ENCODE data around the gene FARP1.
"Not testable (repeated sequence)": the region's sequence is repeated elsewhere in the genome, so short reads cannot be mapped to it uniquely, and the experiment has no call there.

The FARP1 gene

GRCh38 chr13:98409281-98409680, 266.4 kb downstream of the FARP1 start:
- DNase-seq, result no peak

- DNase-seq, result no peak
Measured at GRCh38 chr13:98410612-98411011, 267.7 kb downstream of the FARP1 start.

GRCh38 chr13:98411013-98411412, 268.1 kb downstream of the FARP1 start:
- no peak for DNase-seq

DNA sequence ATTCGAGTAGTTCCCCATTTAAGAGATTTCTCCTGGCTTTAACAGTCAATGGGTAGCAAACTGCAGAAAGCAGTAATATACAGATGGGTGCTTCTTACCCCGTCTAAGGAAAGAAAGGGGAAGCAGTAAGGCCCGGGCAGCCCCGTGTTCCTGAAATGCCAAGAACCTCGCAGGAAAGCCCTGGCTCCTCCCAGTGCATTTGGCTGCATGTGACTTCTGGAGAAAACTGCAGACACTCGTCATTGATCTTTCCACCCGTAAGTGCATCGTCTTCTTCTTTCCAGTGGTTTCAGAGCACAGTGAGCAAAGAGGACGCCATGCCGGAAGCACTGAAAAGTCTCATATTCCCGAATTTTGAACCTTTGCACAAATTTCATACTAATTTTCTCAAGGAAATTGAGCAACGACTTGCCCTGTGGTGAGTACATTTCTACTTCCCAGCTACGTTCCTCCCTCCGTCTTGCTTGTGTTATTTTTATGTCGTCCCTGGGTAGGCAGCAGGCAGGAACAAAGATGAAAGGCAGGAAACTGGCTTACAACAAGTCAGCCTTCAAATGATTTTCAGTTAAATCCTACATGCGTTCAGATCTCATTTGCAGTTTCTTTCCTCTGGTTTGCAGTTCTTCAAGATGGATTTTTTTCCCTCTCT, 268.8 kb downstream of the FARP1 start:
- DNase-seq, result no peak

DNA sequence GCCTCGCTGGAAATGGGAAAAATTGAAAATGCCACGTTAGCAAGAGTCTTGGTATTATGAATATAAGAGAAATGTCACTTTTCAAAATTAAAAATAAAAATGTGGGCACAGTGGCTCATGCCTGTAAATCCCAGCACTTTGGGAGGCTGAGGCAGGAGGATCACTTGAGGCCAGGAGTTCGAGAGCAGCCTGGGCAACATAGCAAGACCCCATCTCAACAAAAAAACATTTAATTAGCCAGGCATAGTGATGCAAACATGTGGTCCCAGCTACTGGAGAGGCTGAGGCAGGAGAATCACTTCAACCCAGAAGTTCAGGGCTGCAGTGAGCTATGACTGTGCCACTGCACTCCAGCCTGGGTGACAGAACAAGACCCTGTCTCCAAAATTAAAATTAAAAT, 270.4 kb downstream of the FARP1 start:
- DNase-seq, result not testable (repeated sequence)

DNA sequence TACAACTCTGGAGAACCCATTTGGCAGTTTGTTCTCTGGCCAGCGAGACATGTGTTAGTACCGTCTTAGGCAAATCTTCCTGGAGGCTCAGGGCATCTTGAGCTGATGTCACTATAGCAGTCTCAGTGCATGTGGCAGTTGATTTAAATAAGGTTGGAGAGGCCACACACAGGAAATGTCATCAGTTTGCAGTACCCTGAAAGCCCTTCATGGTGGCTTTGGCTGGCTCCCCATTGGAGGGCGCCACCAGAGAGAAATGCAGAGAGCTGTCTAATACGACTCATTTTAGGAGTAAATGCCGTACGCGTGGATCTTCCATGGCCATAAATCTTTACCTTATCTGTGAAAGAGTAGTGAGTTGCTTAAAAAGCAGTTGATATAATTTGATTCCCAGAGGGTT, 270.9 kb downstream of the FARP1 start:
- DNase-seq, result peak in 1 of 5 donors; percentile 6

DNA sequence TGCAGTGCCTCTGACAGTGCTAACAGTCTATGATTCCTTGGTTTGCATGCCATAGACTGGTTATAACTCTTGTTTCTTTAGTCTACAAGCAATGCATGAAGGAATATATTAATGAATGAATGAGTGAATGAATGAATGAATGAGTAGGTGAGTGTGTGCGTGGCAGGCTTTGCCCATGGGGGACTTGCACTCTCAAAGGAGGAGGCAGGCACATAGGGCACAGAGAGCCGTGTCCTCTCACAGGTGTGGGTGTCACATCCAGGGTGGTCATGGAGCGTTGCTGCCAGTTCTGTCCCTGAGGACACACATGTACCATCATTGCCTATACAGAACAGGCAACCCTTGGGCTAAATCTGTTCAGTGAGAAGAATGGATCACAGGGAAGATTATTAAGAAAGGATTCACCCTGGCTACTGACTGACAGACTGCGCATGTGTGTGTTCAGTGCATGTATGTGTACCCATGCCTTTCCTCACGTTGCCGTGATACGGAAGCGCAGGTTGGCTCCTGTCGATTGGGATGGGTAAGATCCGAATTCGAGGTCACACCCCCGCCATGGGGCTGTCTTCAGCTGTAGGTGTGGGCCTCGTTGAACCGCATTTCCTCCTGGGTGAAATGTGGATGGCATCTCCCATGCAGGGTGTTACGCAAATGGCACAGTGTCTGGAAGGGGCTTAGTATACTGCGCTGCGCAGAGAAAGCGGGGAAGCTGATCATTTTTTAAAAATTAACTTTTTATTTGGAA, 272.6 kb downstream of the FARP1 start:
- DNase-seq, result no peak

DNA sequence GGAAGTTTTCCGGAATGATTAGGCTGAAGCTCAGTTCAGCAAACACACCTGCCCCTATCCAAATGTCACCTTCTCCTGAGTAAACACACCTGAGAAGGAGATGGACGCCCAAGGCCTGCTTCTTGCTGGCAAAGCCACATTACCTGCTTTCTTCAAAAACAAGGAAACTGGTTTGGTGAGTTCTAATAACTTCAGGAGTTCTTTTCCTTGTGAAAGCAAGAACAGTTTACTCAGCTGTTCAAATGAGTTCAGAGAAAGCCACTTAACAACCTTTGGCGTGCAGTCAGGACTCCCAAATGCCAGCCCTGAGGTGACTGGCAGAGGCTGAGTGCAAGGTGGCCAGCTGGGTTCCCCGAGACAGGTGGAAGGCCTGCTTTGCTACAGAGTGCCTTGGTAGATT, 273.5 kb downstream of the FARP1 start:
- DNase-seq, result no peak

GRCh38 chr13:98419786-98420553, 277.1 kb downstream of the FARP1 start:
- no peak for DNase-seq

DNA sequence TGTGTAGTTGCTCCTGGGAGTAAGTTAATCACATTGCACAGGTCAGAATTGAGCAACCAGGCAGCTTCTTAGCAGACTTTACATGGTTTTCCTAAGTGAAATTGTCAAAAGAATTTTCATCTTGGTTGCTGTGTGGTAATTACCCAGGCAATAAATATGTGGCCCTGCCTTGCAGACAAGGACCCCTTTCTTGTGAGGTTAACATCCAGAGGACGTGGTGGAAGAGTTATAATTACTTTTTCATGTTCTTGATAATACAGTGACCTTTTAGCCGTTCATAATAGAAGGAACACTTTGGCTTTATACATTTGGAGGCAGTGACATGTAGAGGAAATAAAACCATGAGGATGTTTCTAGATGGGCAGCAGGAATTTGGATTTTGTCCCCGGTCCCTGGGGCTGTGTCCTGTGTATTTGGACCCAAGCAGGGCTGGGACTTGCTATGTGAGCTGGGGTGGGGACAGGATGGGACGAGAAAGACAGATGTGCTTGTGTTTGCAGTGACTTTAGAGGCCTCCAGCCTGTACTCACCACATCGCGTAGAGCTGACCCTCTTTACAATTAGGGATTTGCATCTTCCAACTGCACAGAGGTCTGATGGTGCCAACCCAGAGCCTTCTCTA, 277.8 kb downstream of the FARP1 start:
- no peak for DNase-seq

GRCh38 chr13:98422046-98422445, 279.2 kb downstream of the FARP1 start:
- DNase-seq, result no peak

DNA sequence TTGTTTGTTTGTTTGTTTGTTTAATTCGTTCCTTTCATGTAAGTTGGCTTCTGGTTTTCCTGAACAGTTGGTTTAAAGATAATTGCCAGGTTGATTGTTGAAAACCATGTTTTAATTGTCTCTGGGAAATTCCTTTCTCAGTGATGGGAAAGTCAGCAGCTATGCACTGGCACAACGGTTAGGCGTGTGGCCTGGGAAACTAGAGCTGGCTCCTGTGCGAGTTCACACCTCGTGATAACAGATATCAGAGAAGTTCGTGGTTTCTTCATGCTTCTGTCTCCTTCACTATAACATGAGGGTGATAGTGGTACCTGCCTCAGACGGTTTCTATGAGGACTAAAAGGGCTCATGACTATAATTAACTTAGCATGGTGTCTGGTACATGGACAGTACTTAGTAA, 280.5 kb downstream of the FARP1 start:
- DNase-seq, result no peak

DNA sequence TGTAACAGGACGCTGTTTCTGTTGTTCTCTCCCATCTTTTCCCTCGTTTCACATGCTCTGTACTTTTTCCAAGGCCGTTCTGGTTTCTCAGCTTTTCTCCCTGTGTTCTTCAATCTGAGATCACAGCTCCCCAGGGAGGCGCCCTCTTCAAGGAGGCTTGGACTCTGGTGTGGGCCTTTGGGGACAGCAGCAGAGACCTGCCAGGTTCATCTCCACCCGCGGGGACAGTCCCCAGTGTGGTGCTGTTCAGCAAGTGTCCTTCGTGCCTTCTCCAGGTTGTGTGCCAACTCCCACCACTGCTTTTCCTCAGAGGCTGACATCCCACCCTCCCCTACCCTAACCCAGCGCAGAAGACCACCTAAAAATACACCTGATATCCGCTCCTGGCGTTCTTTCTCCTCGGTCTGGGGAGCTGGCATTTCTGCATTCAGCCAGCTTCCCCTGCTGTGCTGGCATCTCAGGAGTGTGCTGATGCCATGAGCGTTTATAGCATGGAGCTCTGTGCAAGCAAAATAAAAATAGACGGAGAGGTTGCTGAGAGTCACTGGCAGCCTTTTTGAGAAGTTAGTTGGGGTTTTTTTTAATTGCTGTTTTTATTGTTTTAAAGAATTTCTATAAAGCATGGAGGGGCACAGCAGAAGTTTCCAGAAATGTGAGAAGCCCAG, 284.6 kb downstream of the FARP1 start:
- no peak for DNase-seq

GRCh38 chr13:98428256-98428966, 285.5 kb downstream of the FARP1 start:
- DNase-seq, result no peak

DNA sequence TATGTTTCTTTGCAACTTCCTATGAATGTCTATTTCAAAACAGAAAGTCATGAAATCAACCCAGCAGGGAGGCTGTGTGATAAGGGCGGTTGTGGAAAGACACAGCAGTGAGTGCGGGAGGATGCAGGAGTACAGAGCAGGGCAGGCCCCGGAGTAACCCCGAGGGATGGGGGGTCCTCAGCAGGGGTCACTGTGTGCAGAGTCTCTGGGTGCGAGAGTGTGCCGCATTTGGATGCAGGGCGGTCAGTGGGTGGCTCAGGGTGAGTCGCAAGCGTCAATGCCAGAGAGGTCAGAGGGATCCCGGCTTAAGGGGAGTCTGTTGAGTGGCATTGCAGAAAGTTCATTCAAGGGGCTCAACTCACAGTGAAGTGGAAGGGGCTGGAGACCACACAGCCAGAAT, 286.2 kb downstream of the FARP1 start:
- DNase-seq, result no peak

DNA sequence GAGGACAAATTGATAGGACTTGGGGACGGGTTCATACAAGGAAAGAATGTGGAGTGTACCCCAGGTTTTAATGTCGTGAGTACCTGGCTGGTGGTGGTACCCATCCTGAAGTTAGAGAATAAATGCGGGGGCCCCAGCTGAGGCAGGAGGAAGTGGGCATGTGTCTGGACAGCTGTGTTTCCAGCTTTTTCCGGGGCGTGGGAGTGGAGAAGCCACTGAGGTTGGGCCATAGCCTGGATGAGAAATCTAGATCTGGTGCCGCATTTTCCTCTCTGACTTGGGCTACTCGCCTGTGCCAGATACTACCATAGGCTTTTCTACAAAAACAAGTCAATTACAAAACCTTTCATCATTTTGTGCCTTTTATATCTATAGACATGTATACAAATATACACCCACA, 286.6 kb downstream of the FARP1 start:
- DNase-seq, result no peak

- no peak for DNase-seq
Measured at GRCh38 chr13:98429977-98430736, 287.3 kb downstream of the FARP1 start.

DNA sequence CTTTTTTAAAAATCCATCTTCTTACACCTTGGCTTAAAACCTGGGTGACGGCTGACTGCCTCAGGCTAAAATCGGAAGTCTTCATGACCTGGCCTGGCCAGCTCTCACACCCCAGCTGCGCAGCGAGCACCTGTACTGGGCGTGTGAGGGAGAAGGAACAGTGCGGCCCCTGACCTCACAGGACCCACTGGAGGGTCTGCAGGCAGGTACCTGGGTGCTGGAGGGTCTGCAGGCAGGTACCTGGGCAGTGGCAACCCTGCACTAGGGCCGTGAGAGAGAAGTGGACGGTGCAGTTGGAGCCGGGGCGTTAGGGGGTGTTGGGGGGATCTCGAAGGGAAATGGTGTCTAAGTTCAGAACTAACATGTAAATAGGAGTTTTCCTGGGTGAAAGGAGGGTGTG, 289.7 kb downstream of the FARP1 start:
- DNase-seq, result no peak

- no peak for DNase-seq
Measured at GRCh38 chr13:98433654-98434053, 290.8 kb downstream of the FARP1 start.

- no peak for DNase-seq
Measured at GRCh38 chr13:98434060-98434459, 291.2 kb downstream of the FARP1 start.

- no peak for DNase-seq
Measured at GRCh38 chr13:98435376-98435775, 292.5 kb downstream of the FARP1 start.

All from T-helper 1 cell (primary cell).